DOHH2 (cell line): ENCODE data around the gene RIC1.

ENCODE experiments used
- H3F3A ChIP-seq: fragments of 200-600 bp; sonication (generic), shearing (Covaris generic); 2 replicates; pipeline ENCODE4 v1.6.0; 2016; ENCODE audit warnings: antibody characterized with exemption, mild to moderate bottlenecking; ENCODE audit not compliant: control insufficient read depth, insufficient read depth
- H3K27ac ChIP-seq: fragments of 200-600 bp; sonication (generic); 2 replicates; pipeline ENCODE4 v1.5.1; 2014; ENCODE audit warnings: low read depth, mild to moderate bottlenecking, low read length, moderate library complexity
- H3K27me3 ChIP-seq: fragments of 200-600 bp; sonication (generic); 2 replicates; pipeline ENCODE4 v1.6.1; 2014; ENCODE audit warnings: mild to moderate bottlenecking, low read length, mixed read lengths; ENCODE audit not compliant: control insufficient read depth
- H3K36me3 ChIP-seq: fragments of 200-600 bp; sonication (generic); 2 replicates; pipeline ENCODE4 v1.6.1; 2014; ENCODE audit warnings: mild to moderate bottlenecking, low read length, moderate library complexity, mixed read lengths; ENCODE audit not compliant: control insufficient read depth
- H3K4me1 ChIP-seq: fragments of 200-600 bp; sonication (generic); 2 replicates; pipeline ENCODE4 v1.6.1; 2014; ENCODE audit warnings: mild to moderate bottlenecking, low read length, mixed read lengths; ENCODE audit not compliant: control insufficient read depth
- H3K4me2 ChIP-seq: fragments of 200-600 bp; sonication (generic); 2 replicates; pipeline ENCODE4 v1.6.0; 2014; ENCODE audit warnings: mild to moderate bottlenecking, low read length, moderate library complexity
- H3K4me3 ChIP-seq: fragments of 200-600 bp; sonication (generic); 2 replicates; pipeline ENCODE4 v1.5.1; 2014; ENCODE audit warnings: mild to moderate bottlenecking, low read length, mixed read lengths
- H3K79me2 ChIP-seq: fragments of 200-600 bp; sonication (generic); 2 replicates; pipeline ENCODE4 v1.6.1; 2014; ENCODE audit warnings: mild to moderate bottlenecking, low read length, mixed read lengths; ENCODE audit not compliant: control insufficient read depth
- H3K9me2 ChIP-seq: fragments of 200-600 bp; sonication (generic); replicated peaks from 2 replicates; pipeline ENCODE4 v1.6.1; 2014; ENCODE audit warnings: mild to moderate bottlenecking, low read length, mixed read lengths; ENCODE audit not compliant: control insufficient read depth
- H3K9me3 ChIP-seq: fragments of 200-600 bp; sonication (generic); 2 replicates; pipeline ENCODE4 v1.6.1; 2014; ENCODE audit warnings: antibody characterized with exemption, low read length, mixed read lengths; ENCODE audit not compliant: control insufficient read depth, insufficient read depth
- H4K20me1 ChIP-seq: fragments of 200-600 bp; sonication (generic); 2 replicates; pipeline ENCODE4 v1.6.0; 2014; ENCODE audit warnings: low read depth, mild to moderate bottlenecking, antibody characterized with exemption, low read length, moderate library complexity; ENCODE audit not compliant: control insufficient read depth, insufficient read depth
- CTCF ChIP-seq: fragments of 200-600 bp; sonication (generic); IDR thresholded peaks from one replicate; pipeline ENCODE4 v1.5.1; 2014; ENCODE audit warnings: antibody characterized with exemption, mild to moderate bottlenecking, low read depth, low read length; ENCODE audit not compliant: poor library complexity, severe bottlenecking
- EZH2phosphoT487 ChIP-seq: fragments of 200-600 bp; sonication (generic); IDR thresholded peaks from 2 replicates; pipeline ENCODE4 v1.6.1; 2017; ENCODE audit warnings: borderline replicate concordance, mild to moderate bottlenecking, antibody characterized with exemption, low read length, moderate library complexity, mixed read lengths

The RIC1 gene

GRCh38 chr9:5630081-5630507 is 1.2 kb downstream of the RIC1 start:
- peaks cover 15% of the 10 kb centered on the region for H4K20me1 ChIP-seq
- H3K4me3 ChIP-seq, result peak overlapping the region; percentile 98
- no peaks in the 10 kb centered on the region for H3K9me2 ChIP-seq
- peaks cover 84% of the 10 kb centered on the region for H3K79me2 ChIP-seq
- H3K4me2 ChIP-seq, result peak overlapping the region; percentile 88
- TF ChIP-seq EZH2phosphoT487, result no peak
- no peak for TF ChIP-seq CTCF
- H3K27me3 ChIP-seq, result no peaks in the 10 kb centered on the region
- H3F3A ChIP-seq, result peaks cover 22% of the 10 kb centered on the region
- H3K27ac ChIP-seq, result peak overlapping the region; percentile 99
- H3K9me3 ChIP-seq, result peaks cover 13% of the 10 kb centered on the region
- peaks cover 58% of the 10 kb centered on the region for H3K4me1 ChIP-seq
- peaks cover 71% of the 10 kb centered on the region for H3K36me3 ChIP-seq

- peak overlapping the region; percentile 98 for H3K4me3 ChIP-seq
- peaks cover 15% of the 10 kb centered on the region for H4K20me1 ChIP-seq
Measured at GRCh38 chr9:5631026-5631425, 2.1 kb downstream of the RIC1 start.

GRCh38 chr9:5632540-5632939 is 3.6 kb downstream of the RIC1 start:
- Histone ChIP-seq H4K20me1 (peaks cover 15% of the 10 kb centered on the region), H3K4me3 (peak overlapping the region; percentile 98), H3K4me2 (peak overlapping the region; percentile 88), H3F3A (peaks cover 8% of the 10 kb centered on the region), H3K4me1 (peaks cover 35% of the 10 kb centered on the region), H3K36me3 (peaks cover 83% of the 10 kb centered on the region), H3K27me3 (no peaks in the 10 kb centered on the region), H3K9me2 (no peaks in the 10 kb centered on the region), H3K9me3 (peaks cover 25% of the 10 kb centered on the region), H3K27ac (no peak overlapping the region), H3K79me2 (peaks cover 95% of the 10 kb centered on the region)
- no peak for TF ChIP-seq CTCF
- no peak for TF ChIP-seq EZH2phosphoT487

More at GRCh38 chr9:5631026-5631425, 2.1 kb downstream of the RIC1 start:
- peaks cover 71% of the 10 kb centered on the region for H3K36me3 ChIP-seq
- H3K4me2 ChIP-seq, result peak overlapping the region; percentile 88
- peaks cover 22% of the 10 kb centered on the region for H3K9me3 ChIP-seq
- peaks cover 49% of the 10 kb centered on the region for H3K4me1 ChIP-seq
- no peaks in the 10 kb centered on the region for H3K27me3 ChIP-seq
- no peaks in the 10 kb centered on the region for H3K9me2 ChIP-seq
- no peak overlapping the region for H3K27ac ChIP-seq
- TF ChIP-seq EZH2phosphoT487, result no peak
- H3F3A ChIP-seq, result peaks cover 22% of the 10 kb centered on the region
- H3K79me2 ChIP-seq, result peaks cover 84% of the 10 kb centered on the region

- Histone ChIP-seq H4K20me1 (peaks cover 15% of the 10 kb centered on the region), H3K9me2 (no peaks in the 10 kb centered on the region), H3K4me3 (peak overlapping the region; percentile 6; the same call in 1 of the 2 replicates), H3K36me3 (peaks cover 86% of the 10 kb centered on the region), H3F3A (peaks cover 1% of the 10 kb centered on the region), H3K27ac (no peak overlapping the region), H3K79me2 (peaks cover 98% of the 10 kb centered on the region), H3K4me2 (peak overlapping the region; percentile 88; the same call in 1 of the 2 replicates), H3K4me1 (peaks cover 31% of the 10 kb centered on the region), H3K27me3 (no peaks in the 10 kb centered on the region), H3K9me3 (peaks cover 31% of the 10 kb centered on the region)
- TF ChIP-seq CTCF (no peak), EZH2phosphoT487 (no peak)
Measured at GRCh38 chr9:5633243-5633642, 4.3 kb downstream of the RIC1 start.
